Body of pancreas (tissue), 4 donors: Measurements from ENCODE around the gene HMG20A.

ENCODE experiments used
- CTCF ChIP-seq, 7 experiments: fragments of 450-650 bp in 4 of 7; fragments of 200-600 bp in 3 of 7; sonication (generic) in 3 of 7; IDR thresholded peaks; one replicate each; pipeline ENCODE4 v1.5.1; 2016 to 2019; ENCODE audit warnings: antibody characterized with exemption in 7 of 7
- POLR2A ChIP-seq, 3 donors: fragments of 450-650 bp; IDR thresholded peaks; one replicate each; pipeline ENCODE4 v1.6.1; 2016; ENCODE audit warnings: antibody characterized with exemption in 3 of 3, mild to moderate bottlenecking in 2 of 3

- TF ChIP-seq CTCF (IDR thresholded peaks at IDR 0.05) (no peak), POLR2A (IDR thresholded peaks at IDR 0.05) (no peak)
Observed at GRCh38 chr15:77482570-77482969, 61.9 kb downstream of the HMG20A start.
